COLO668 (cell line): ENCODE results near the gene PRDM8.

Experiments
- DNase-seq: peaks from one replicate; lab custom pipeline; 2025; ENCODE audit not compliant: unreplicated experiment; lab: John Stamatoyannopoulos, UW

Gene PRDM8

GRCh38 chr4:80183250-80184052 is 13.9 kb upstream of the PRDM8 start:
- DNase-seq: no peak

GRCh38 chr4:80184053-80184824 is 13.1 kb upstream of the PRDM8 start:
- DNase-seq: peak; percentile 83

- DNase-seq: no peak
Observed at GRCh38 chr4:80184825-80185756, 12.2 kb upstream of the PRDM8 start.

- DNase-seq: no peak
Observed at GRCh38 chr4:80185787-80186548, 11.3 kb upstream of the PRDM8 start.

- no peak for DNase-seq
Observed at GRCh38 chr4:80186676-80187075, 10.6 kb upstream of the PRDM8 start.

GRCh38 chr4:80187677-80188076 is 9.6 kb upstream of the PRDM8 start:
- no peak for DNase-seq

- no peak for DNase-seq
Observed at GRCh38 chr4:80188457-80188800, 8.9 kb upstream of the PRDM8 start.

GRCh38 chr4:80188801-80189458 is 8.4 kb upstream of the PRDM8 start:
- no peak for DNase-seq

- DNase-seq: no peak
Observed at GRCh38 chr4:80189581-80189955, 7.7 kb upstream of the PRDM8 start.

GRCh38 chr4:80189956-80190677 is 7.2 kb upstream of the PRDM8 start:
- DNase-seq: no peak

- no peak for DNase-seq
Observed at GRCh38 chr4:80192252-80192866, 4.9 kb upstream of the PRDM8 start.

GRCh38 chr4:80192937-80193336 is 4.4 kb upstream of the PRDM8 start:
- no peak for DNase-seq

GRCh38 chr4:80195441-80196140 is 1.7 kb upstream of the PRDM8 start:
- no peak for DNase-seq

- no peak for DNase-seq
Observed at GRCh38 chr4:80196259-80196921, 913 bp upstream of the PRDM8 start.

GRCh38 chr4:80197601-80198440 is 518 bp downstream of the PRDM8 start:
- peak; percentile 74 for DNase-seq

GRCh38 chr4:80198441-80198837 is 1.1 kb downstream of the PRDM8 start:
- no peak for DNase-seq

GRCh38 chr4:80199004-80199560 is 1.8 kb downstream of the PRDM8 start:
- no peak for DNase-seq
